GM23338 (cell line): ENCODE measurements around the gene AGAP1. TPM values are rescaled to one million over a fixed set of nuclear protein-coding genes. Genes with fewer than 3 reads are reported as not detected.

Source experiments
- ATAC-seq: fragments of 200-7000 bp; cut with Tn5 transposase; 3 replicates; pipeline ENCODE4 v1.9.1; 2020
- DNase-seq: peaks from one replicate; pipeline ENCODE4 v3.0.0-alpha.2; 2015; ENCODE audit warnings: low spot score
- H2AFZ ChIP-seq: fragments of 200-600 bp; sonication (generic); 2 replicates; pipeline ENCODE4 v1.8.0; 2016; ENCODE audit warnings: antibody characterized with exemption, mild to moderate bottlenecking, moderate library complexity
- H3F3A ChIP-seq: fragments of 200-600 bp; sonication (generic); replicated peaks from 2 replicates; pipeline ENCODE4 v1.8.0; 2017; ENCODE audit warnings: antibody characterized with exemption, mixed run types, low read depth
- H3K27ac ChIP-seq: fragments of 200-600 bp; sonication (generic); 2 replicates; pipeline ENCODE4 v1.6.1; 2016; ENCODE audit warnings: low read depth
- H3K27me3 ChIP-seq: fragments of 200-600 bp; sonication (generic); 2 replicates; pipeline ENCODE4 v1.8.0; 2016; ENCODE audit warnings: mild to moderate bottlenecking, mixed run types, moderate library complexity; ENCODE audit not compliant: insufficient read depth
- H3K36me3 ChIP-seq: fragments of 200-600 bp; sonication (generic); 2 replicates; pipeline ENCODE4 v1.8.0; 2016; ENCODE audit warnings: mild to moderate bottlenecking; ENCODE audit not compliant: insufficient read depth
- H3K4me1 ChIP-seq: fragments of 200-600 bp; sonication (generic); 2 replicates; pipeline ENCODE4 v1.8.0; 2016; ENCODE audit warnings: mild to moderate bottlenecking, moderate library complexity; ENCODE audit not compliant: insufficient read depth
- H3K4me2 ChIP-seq: fragments of 200-600 bp; sonication (generic); 2 replicates; pipeline ENCODE4 v1.7.1; 2017; ENCODE audit warnings: mixed run types
- H3K4me3 ChIP-seq: fragments of 200-600 bp; sonication (generic); 2 replicates; pipeline ENCODE4 v1.6.1; 2016; ENCODE audit warnings: mixed run types
- H3K79me2 ChIP-seq: fragments of 200-600 bp; sonication (generic); replicated peaks from 2 replicates; pipeline ENCODE4 v1.8.0; 2017; ENCODE audit warnings: mild to moderate bottlenecking; ENCODE audit not compliant: insufficient read depth
- H3K9me2 ChIP-seq: fragments of 200-600 bp; sonication (generic); 2 replicates; pipeline ENCODE4 v1.8.0; 2017; ENCODE audit not compliant: insufficient read depth
- H4K20me1 ChIP-seq: fragments of 200-600 bp; sonication (generic); replicated peaks from 2 replicates; pipeline ENCODE4 v1.8.0; 2017; ENCODE audit warnings: mild to moderate bottlenecking; ENCODE audit not compliant: insufficient read depth
- H3K27ac Mint-ChIP-seq: 2 replicates; pipeline ENCODE4 v1.8.0; 2020; ENCODE audit warnings: inconsistent platforms, mild to moderate bottlenecking, moderate library complexity, mixed read lengths
- H3K27me3 Mint-ChIP-seq: 3 replicates; pipeline ENCODE4 v1.8.0; 2022; ENCODE audit warnings: low read depth, mild to moderate bottlenecking, moderate library complexity, mixed read lengths, inconsistent platforms; ENCODE audit not compliant: insufficient read depth, poor library complexity
- H3K36me3 Mint-ChIP-seq: 3 replicates; pipeline ENCODE4 v1.8.0; 2021; ENCODE audit warnings: low read depth, mild to moderate bottlenecking, inconsistent platforms, moderate library complexity, mixed read lengths
- H3K4me1 Mint-ChIP-seq: 3 replicates; pipeline ENCODE4 v1.8.0; 2020; ENCODE audit warnings: mild to moderate bottlenecking, inconsistent platforms, mixed read lengths
- H3K4me3 Mint-ChIP-seq: 3 replicates; pipeline ENCODE4 v1.8.0; 2021; ENCODE audit warnings: moderate library complexity, mild to moderate bottlenecking, inconsistent platforms, mixed read lengths
- H3K9me3 Mint-ChIP-seq: 3 replicates; pipeline ENCODE4 v1.8.0; 2020; ENCODE audit warnings: moderate library complexity, mild to moderate bottlenecking, inconsistent platforms, mixed read lengths
- EZH2phosphoT487 ChIP-seq: fragments of 200-600 bp; sonication (generic); IDR thresholded peaks from one replicate; pipeline ENCODE4 v1.8.1; 2018; ENCODE audit warnings: antibody characterized with exemption; ENCODE audit not compliant: unreplicated experiment
- JUNB ChIP-seq: IDR thresholded peaks from one replicate; pipeline ENCODE4 v1.6.1; 2016; ENCODE audit warnings: antibody characterized with exemption; ENCODE audit not compliant: unreplicated experiment
- POLR2AphosphoS5 ChIP-seq: IDR thresholded peaks from 2 replicates; pipeline ENCODE4 v1.6.1; 2016; ENCODE audit warnings: antibody characterized with exemption, low read depth
- polyA plus RNA-seq: library from polyadenylated mRNA; unstranded; fragments of >200 nt; fragmentation: Nextera tagmentation; extraction: Ambion mirVana; gene quantifications from 2 replicates; pipeline ENCODE4 v1.2.1, GENCODE V29; 2016
- total RNA-seq: library from RNA; depleted of rRNA; stranded (reverse); fragments of >200 nt; shearing (Covaris generic); gene quantifications from 2 replicates; pipeline ENCODE4 v1.2.3, GENCODE V29; 2014
- TF ChIP-seq, protein P1 (sequence below): fragments of 250-450 bp; sonication (Bioruptor Pico); IDR thresholded peaks from 2 replicates; pipeline ENCODE4 v1.5.0; 2020; ENCODE audit warnings: mild to moderate bottlenecking, moderate library complexity
- TF ChIP-seq, protein P2 (sequence below), 2 experiments: fragments of 200-600 bp in 1 of 2; sonication (generic) in 1 of 2; conservative IDR thresholded peaks; 2 replicates each; pipeline versions ENCODE4 v1.5.1 to v1.6.1; 2016 to 2017; ENCODE audit warnings: antibody characterized with exemption in 2 of 2, low read depth in 2 of 2, mild to moderate bottlenecking in 2 of 2, moderate library complexity in 1 of 2
- TF ChIP-seq, protein P3 (sequence below): IDR thresholded peaks from 2 replicates; pipeline ENCODE4 v1.6.1; 2016; ENCODE audit warnings: antibody characterized with exemption

AGAP1 gene
- total and polyA plus RNA-seq, 2 experiments from 2014 or later: 13.3 to 27.9 TPM

DNA sequence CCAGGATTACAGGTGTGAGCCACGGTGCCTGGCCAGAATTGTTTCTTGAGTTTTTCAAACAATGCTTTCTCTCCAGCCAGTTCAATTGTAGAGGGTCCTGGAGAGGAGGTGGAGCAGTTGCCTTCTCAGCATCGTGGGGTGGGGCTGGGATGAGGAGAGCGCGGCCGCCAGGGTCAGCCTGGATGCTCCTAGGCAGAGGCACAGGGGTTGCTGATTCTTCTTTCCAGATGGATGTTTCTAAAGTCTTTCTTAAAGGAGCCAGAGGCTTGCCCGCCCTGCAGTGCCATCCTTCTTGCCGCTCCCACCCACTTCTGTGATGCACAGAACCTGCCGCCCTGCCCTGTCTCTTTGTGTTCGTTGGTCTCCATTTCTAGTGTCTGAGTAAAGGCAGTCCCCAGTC is 61.1 kb downstream of the AGAP1 start (continued):
- TF ChIP-seq, protein P1, sequence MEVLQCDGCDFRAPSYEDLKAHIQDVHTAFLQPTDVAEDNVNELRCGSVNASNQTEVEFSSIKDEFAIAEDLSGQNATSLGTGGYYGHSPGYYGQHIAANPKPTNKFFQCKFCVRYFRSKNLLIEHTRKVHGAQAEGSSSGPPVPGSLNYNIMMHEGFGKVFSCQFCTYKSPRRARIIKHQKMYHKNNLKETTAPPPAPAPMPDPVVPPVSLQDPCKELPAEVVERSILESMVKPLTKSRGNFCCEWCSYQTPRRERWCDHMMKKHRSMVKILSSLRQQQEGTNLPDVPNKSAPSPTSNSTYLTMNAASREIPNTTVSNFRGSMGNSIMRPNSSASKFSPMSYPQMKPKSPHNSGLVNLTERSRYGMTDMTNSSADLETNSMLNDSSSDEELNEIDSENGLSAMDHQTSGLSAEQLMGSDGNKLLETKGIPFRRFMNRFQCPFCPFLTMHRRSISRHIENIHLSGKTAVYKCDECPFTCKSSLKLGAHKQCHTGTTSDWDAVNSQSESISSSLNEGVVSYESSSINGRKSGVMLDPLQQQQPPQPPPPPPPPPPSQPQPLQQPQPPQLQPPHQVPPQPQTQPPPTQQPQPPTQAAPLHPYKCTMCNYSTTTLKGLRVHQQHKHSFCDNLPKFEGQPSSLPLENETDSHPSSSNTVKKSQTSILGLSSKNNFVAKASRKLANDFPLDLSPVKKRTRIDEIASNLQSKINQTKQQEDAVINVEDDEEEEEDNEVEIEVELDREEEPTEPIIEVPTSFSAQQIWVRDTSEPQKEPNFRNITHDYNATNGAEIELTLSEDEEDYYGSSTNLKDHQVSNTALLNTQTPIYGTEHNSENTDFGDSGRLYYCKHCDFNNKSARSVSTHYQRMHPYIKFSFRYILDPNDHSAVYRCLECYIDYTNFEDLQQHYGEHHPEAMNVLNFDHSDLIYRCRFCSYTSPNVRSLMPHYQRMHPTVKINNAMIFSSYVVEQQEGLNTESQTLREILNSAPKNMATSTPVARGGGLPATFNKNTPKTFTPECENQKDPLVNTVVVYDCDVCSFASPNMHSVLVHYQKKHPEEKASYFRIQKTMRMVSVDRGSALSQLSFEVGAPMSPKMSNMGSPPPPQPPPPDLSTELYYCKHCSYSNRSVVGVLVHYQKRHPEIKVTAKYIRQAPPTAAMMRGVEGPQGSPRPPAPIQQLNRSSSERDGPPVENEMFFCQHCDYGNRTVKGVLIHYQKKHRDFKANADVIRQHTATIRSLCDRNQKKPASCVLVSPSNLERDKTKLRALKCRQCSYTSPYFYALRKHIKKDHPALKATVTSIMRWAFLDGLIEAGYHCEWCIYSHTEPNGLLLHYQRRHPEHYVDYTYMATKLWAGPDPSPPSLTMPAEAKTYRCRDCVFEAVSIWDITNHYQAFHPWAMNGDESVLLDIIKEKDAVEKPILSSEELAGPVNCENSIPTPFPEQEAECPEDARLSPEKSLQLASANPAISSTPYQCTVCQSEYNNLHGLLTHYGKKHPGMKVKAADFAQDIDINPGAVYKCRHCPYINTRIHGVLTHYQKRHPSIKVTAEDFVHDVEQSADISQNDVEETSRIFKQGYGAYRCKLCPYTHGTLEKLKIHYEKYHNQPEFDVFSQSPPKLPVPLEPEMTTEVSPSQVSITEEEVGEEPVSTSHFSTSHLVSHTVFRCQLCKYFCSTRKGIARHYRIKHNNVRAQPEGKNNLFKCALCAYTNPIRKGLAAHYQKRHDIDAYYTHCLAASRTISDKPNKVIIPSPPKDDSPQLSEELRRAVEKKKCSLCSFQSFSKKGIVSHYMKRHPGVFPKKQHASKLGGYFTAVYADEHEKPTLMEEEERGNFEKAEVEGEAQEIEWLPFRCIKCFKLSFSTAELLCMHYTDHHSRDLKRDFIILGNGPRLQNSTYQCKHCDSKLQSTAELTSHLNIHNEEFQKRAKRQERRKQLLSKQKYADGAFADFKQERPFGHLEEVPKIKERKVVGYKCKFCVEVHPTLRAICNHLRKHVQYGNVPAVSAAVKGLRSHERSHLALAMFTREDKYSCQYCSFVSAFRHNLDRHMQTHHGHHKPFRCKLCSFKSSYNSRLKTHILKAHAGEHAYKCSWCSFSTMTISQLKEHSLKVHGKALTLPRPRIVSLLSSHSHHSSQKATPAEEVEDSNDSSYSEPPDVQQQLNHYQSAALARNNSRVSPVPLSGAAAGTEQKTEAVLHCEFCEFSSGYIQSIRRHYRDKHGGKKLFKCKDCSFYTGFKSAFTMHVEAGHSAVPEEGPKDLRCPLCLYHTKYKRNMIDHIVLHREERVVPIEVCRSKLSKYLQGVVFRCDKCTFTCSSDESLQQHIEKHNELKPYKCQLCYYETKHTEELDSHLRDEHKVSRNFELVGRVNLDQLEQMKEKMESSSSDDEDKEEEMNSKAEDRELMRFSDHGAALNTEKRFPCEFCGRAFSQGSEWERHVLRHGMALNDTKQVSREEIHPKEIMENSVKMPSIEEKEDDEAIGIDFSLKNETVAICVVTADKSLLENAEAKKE (CRISPR knock-in tag): no peak
- TF ChIP-seq POLR2AphosphoS5 (no peak), EZH2phosphoT487 (no peak), JUNB (no peak)

DNA sequence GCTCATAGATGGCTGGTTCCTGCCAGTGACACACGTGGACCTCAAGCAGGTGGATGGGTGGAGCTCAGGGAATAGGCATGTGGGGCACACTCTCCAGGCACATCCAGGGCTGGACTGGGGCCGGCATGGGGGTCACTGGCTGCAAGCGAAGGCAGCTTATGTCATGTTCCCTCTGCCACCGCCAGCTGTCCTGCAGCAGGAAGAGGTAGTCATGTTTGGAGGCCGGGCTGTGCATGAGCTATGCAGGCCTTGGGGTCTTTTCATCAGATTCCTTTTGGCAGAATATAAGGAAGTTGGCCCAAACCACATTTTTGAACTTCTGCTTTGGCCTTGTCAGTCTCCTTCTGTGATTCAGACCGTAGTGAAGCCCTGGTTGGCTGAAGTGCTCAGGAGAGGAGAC is 61.5 kb downstream of the AGAP1 start:
- Histone ChIP-seq H3K27me3 (no peaks in the 10 kb centered on the region), H3K4me1 (peaks cover 9% of the 10 kb centered on the region), H3K36me3 (no peaks in the 10 kb centered on the region; the same call in 1 of the 2 replicates), H3K9me2 (peaks cover 2% of the 10 kb centered on the region; the same call in 1 of the 2 replicates), H3K4me2 (no peak overlapping the region), H4K20me1 (peaks cover 11% of the 10 kb centered on the region), H3K79me2 (peaks cover 97% of the 10 kb centered on the region), H3F3A (no peaks in the 10 kb centered on the region), H3K27ac (no peak overlapping the region), H2AFZ (no peak overlapping the region), H3K4me3 (no peak overlapping the region)
- Mint-ChIP-seq H3K4me1 (peaks cover 44% of the 10 kb centered on the region), H3K4me3 (no peak overlapping the region), H3K36me3 (no peaks in the 10 kb centered on the region), H3K27me3 (peaks cover 13% of the 10 kb centered on the region), H3K27ac (no peak overlapping the region; the same call in 1 of the 2 replicates), H3K9me3 (no peaks in the 10 kb centered on the region)
- TF ChIP-seq, protein P2, sequence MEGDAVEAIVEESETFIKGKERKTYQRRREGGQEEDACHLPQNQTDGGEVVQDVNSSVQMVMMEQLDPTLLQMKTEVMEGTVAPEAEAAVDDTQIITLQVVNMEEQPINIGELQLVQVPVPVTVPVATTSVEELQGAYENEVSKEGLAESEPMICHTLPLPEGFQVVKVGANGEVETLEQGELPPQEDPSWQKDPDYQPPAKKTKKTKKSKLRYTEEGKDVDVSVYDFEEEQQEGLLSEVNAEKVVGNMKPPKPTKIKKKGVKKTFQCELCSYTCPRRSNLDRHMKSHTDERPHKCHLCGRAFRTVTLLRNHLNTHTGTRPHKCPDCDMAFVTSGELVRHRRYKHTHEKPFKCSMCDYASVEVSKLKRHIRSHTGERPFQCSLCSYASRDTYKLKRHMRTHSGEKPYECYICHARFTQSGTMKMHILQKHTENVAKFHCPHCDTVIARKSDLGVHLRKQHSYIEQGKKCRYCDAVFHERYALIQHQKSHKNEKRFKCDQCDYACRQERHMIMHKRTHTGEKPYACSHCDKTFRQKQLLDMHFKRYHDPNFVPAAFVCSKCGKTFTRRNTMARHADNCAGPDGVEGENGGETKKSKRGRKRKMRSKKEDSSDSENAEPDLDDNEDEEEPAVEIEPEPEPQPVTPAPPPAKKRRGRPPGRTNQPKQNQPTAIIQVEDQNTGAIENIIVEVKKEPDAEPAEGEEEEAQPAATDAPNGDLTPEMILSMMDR (conservative IDR thresholded peaks at IDR 0.05; ENCODE audit: low read depth in 2 of 2): no peak
- TF ChIP-seq, protein P3, sequence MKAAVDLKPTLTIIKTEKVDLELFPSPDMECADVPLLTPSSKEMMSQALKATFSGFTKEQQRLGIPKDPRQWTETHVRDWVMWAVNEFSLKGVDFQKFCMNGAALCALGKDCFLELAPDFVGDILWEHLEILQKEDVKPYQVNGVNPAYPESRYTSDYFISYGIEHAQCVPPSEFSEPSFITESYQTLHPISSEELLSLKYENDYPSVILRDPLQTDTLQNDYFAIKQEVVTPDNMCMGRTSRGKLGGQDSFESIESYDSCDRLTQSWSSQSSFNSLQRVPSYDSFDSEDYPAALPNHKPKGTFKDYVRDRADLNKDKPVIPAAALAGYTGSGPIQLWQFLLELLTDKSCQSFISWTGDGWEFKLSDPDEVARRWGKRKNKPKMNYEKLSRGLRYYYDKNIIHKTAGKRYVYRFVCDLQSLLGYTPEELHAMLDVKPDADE: no peak
- TF ChIP-seq, protein P1 (CRISPR knock-in tag): no peak
- DNase-seq (no peak), ATAC-seq (no peak)
